ENCODE results near the gene ELMO1.

DNA sequence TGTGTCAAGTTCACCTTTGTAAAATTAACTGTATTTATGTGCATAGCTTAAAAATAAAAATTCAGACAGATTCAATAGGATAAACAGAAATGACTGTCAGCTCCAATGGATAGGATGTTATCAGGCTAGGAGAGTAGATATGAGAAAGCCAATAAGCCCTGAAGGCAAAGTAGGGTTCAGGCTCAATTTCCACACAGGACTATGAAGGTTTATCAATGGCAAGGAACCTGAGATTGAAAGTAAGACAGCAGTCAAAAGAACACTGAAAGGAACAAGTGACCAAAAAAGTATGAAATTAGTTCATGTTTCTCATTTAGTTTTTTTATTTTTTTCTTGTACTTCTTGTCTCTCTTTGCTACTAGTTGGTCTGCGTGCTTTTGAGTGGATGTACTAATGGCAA, 121.4 kb downstream of the ELMO1 start:
- TF ChIP-seq CTCF (optimal IDR thresholded peaks at IDR 0.05 in 1 of 3, IDR thresholded peaks at IDR 0.05 in 1 of 3, conservative IDR thresholded peaks at IDR 0.05 in 1 of 3; ENCODE audit: extremely low read depth in 1 of 3, insufficient read depth in 2 of 3, low read length in 3 of 3) (no peak), EZH2 (IDR thresholded peaks at IDR 0.05; ENCODE audit: low read length) (no peak)

Measured in keratinocyte (primary cell).